Ascending aorta (tissue), 2 donors: ENCODE measurements around the gene PHOX2B. TPM values are rescaled to one million over a fixed set of nuclear protein-coding genes. Genes with fewer than 3 reads are reported as not detected.

ENCODE experiments used
- DNase-seq, 2 donors: peaks; one replicate each; pipeline ENCODE4 v3.0.0-alpha.2; 2019; ENCODE audit warnings: low spot score in 2 of 2
- H3K27ac ChIP-seq, 2 donors: fragments of 200-600 bp; sonication (generic); one replicate each; pipeline ENCODE4 v1.5.1; 2016 to 2017; ENCODE audit warnings: mild to moderate bottlenecking in 1 of 2
- H3K27me3 ChIP-seq: fragments of 200-600 bp; sonication (generic); one replicate; pipeline ENCODE4 v1.5.1; 2017
- H3K36me3 ChIP-seq, 2 donors: fragments of 200-600 bp; sonication (generic); one replicate each; pipeline ENCODE4 v1.5.1; 2016
- H3K4me1 ChIP-seq, 2 donors: fragments of 200-600 bp; sonication (generic); one replicate each; pipeline ENCODE4 v1.5.1; 2016 to 2017; ENCODE audit warnings: mild to moderate bottlenecking in 1 of 2
- H3K4me3 ChIP-seq, 2 donors: fragments of 200-600 bp; sonication (generic); one replicate each; pipeline ENCODE4 v1.5.1; 2016 to 2017; ENCODE audit warnings: mild to moderate bottlenecking in 1 of 2
- H3K9me3 ChIP-seq, 2 donors: fragments of 200-600 bp; sonication (generic); one replicate each; pipeline ENCODE4 v1.5.1; 2016
- CTCF ChIP-seq, 3 experiments: fragments of 200-600 bp in 2 of 3; fragments of 450-650 bp in 1 of 3; sonication (generic) in 2 of 3; IDR thresholded peaks; one replicate each; pipeline ENCODE4 v1.5.1; 2016 to 2019; ENCODE audit warnings: antibody characterized with exemption in 3 of 3, mild to moderate bottlenecking in 1 of 3, moderate library complexity in 1 of 3
- intact Hi-C: fragments of 100-400 bp; cut with DNase I; formaldehyde crosslinking; loops from one replicate; pipeline ENCODE4 v1.15.1; 2023
- total RNA-seq: library from RNA; depleted of rRNA; stranded (reverse); fragments of >200 nt; gene quantifications from one replicate; pipeline ENCODE4 v1.1.0, GENCODE V29; 2016

Gene PHOX2B
- total RNA-seq, 1 donor from 2014 or later = not detected

GRCh38 chr4:41703785-41704184 is 44.7 kb downstream of the PHOX2B start:
- Histone ChIP-seq H3K4me1 (no peaks in the 10 kb centered on the region), H3K27me3 (no peaks in the 10 kb centered on the region), H3K27ac (no peak overlapping the region), H3K36me3 (no peaks in the 10 kb centered on the region), H3K4me3 (no peak overlapping the region), H3K9me3 (no peaks in the 10 kb centered on the region)
- no peak for DNase-seq
- no peak for TF ChIP-seq CTCF (IDR thresholded peaks at IDR 0.05)
- intact Hi-C loops = no loop called here

GRCh38 chr4:41702770-41703169 is 45.8 kb downstream of the PHOX2B start:
- H3K27me3 ChIP-seq = no peaks in the 10 kb centered on the region
- DNase-seq = no peak
- no peaks in the 10 kb centered on the region for H3K4me1 ChIP-seq
- H3K36me3 ChIP-seq = peaks cover 0 to 4% of the 10 kb centered on the region in 2 donors
- H3K9me3 ChIP-seq = no peaks in the 10 kb centered on the region
- intact Hi-C loops = no loop called here
- no peak for TF ChIP-seq CTCF (IDR thresholded peaks at IDR 0.05)
- no peak overlapping the region for H3K4me3 ChIP-seq
- no peak overlapping the region for H3K27ac ChIP-seq

GRCh38 chr4:41701983-41702382 is 46.5 kb downstream of the PHOX2B start:
- peaks cover 5% of the 10 kb centered on the region in 2 donors for H3K36me3 ChIP-seq
- intact Hi-C loops = no loop called here
- no peak overlapping the region for H3K27ac ChIP-seq
- no peak for TF ChIP-seq CTCF (IDR thresholded peaks at IDR 0.05)
- H3K9me3 ChIP-seq = no peaks in the 10 kb centered on the region
- no peak overlapping the region for H3K4me3 ChIP-seq
- no peaks in the 10 kb centered on the region for H3K4me1 ChIP-seq
- no peaks in the 10 kb centered on the region for H3K27me3 ChIP-seq
- no peak for DNase-seq

GRCh38 chr4:41696763-41697162 is 51.8 kb downstream of the PHOX2B start:
- DNase-seq = no peak
- no peak for TF ChIP-seq CTCF (IDR thresholded peaks at IDR 0.05)
- no peak overlapping the region for H3K27ac ChIP-seq
- H3K4me3 ChIP-seq = no peak overlapping the region
- H3K27me3 ChIP-seq = no peaks in the 10 kb centered on the region
- no peaks in the 10 kb centered on the region for H3K9me3 ChIP-seq
- peaks cover 20 to 21% of the 10 kb centered on the region in 2 donors for H3K36me3 ChIP-seq
- intact Hi-C loops = no loop called here
- H3K4me1 ChIP-seq = no peaks in the 10 kb centered on the region

GRCh38 chr4:41696131-41696530 is 52.4 kb downstream of the PHOX2B start:
- Histone ChIP-seq H3K27me3 (no peaks in the 10 kb centered on the region), H3K27ac (no peak overlapping the region), H3K4me3 (no peak overlapping the region), H3K4me1 (no peaks in the 10 kb centered on the region), H3K9me3 (no peaks in the 10 kb centered on the region), H3K36me3 (peaks cover 23 to 25% of the 10 kb centered on the region in 2 donors)
- intact Hi-C loops = no loop called here
- DNase-seq = no peak
- no peak for TF ChIP-seq CTCF (IDR thresholded peaks at IDR 0.05)

Other genes starting within 250 kb of the PHOX2B start
- gene LIMCH1, start 210.6 kb downstream of the PHOX2B start, total RNA-seq = 44.4 TPM
- 65.1 TPM for gene TMEM33, start 186.7 kb upstream of the PHOX2B start, total RNA-seq
- 0.11 TPM for gene DCAF4L1, start 233.0 kb upstream of the PHOX2B start, total RNA-seq
- gene SLC30A9, start 241.8 kb upstream of the PHOX2B start, total RNA-seq = 41.0 TPM